GM21390 (cell line): ENCODE data around the gene PTMS.
A peak's percentile ranks its signal among the peaks of the same experiment; 100 is the strongest.

Experiments used
- ATAC-seq: cut with Tn5 transposase; IDR thresholded peaks from one replicate; pipeline ENCODE4 v1.9.1; 2021; ENCODE audit not compliant: unreplicated experiment

PTMS gene

GRCh38 chr12:6771509-6772330, 5.6 kb downstream of the PTMS start:
- ATAC-seq = no peak

DNA sequence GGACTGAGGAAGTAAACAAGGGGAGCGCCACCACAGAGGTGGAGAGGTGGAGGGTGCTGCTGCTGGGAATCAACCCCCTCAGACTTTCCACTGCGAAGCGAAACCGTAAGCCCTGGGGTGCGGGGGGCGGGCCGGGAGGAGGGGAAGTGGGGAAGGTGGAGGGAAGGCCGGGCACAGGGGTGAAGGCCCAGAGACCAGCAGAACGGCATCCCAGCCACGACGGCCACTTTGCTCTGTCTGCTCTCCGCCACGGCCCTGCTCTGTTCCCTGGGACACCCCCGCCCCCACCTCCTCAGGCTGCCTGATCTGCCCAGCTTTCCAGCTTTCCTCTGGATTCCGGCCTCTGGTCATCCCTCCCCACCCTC, 6.2 kb downstream of the PTMS start, which contains the start of gene LAG3:
Gene LAG3, plus strand, starts transcription at position 190 of the 365 bp plus-strand sequence. CDS start 333 bp downstream, outside the sequence.
- ATAC-seq = no peak

DNA sequence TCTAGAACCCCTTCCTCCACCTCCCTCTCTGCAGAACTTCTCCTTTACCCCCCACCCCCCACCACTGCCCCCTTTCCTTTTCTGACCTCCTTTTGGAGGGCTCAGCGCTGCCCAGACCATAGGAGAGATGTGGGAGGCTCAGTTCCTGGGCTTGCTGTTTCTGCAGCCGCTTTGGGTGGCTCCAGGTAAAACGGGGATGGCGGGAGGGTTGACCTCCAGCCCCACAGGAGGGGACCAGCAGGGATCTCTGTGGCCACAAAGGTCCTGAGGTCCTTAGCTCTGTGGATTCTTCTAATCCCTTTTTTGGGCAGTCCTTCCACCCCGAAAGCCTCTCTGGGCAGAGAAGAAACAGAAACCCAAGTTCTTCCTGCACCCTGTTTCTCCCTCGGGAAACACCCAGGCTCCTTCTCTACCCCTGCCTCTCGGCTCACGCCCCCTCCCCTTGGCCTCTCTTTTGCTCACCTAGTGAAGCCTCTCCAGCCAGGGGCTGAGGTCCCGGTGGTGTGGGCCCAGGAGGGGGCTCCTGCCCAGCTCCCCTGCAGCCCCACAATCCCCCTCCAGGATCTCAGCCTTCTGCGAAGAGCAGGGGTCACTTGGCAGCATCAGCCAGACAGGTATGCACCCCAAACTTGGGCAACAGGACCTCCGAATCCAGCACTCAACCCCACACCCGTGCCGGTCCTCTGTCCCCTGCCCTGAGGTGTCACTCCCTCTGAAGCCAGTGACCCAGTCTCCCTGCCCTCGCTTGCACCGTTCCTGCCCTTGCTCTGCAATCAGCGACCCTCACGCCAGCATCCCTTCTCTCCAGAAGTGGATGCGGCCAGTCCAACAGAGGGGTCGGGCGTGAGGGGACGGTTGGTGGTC, 6.8 kb downstream of the PTMS start:
- no peak for ATAC-seq

DNA sequence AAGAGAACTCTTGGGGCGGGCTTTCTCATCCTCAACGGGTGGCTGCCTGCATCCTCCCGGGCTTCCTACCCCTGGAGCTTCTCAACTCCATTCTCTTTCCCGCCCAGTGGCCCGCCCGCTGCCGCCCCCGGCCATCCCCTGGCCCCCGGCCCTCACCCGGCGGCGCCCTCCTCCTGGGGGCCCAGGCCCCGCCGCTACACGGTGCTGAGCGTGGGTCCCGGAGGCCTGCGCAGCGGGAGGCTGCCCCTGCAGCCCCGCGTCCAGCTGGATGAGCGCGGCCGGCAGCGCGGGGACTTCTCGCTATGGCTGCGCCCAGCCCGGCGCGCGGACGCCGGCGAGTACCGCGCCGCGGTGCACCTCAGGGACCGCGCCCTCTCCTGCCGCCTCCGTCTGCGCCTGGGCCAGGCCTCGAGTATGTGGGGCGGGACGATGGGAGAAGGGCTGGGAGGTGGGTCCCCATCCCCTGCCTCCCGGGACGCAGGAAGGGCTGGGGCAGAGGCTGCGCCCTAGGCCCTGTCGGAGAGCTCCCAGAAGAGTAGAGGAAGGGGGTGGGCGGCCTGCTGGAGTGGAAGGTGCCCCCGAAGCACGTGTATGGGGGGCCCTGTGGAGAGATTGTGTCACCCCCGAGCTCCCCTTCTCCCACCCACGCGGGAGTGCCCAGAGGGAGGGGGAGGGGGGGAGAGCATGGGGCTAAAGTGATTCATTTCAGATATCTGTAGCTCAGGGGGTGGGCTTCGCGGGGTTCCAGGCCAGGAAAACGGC, 7.6 kb downstream of the PTMS start:
- no peak for ATAC-seq

- ATAC-seq = no peak
These were observed 8.4 kb downstream of the PTMS start for GRCh38 chr12:6774499-6775062.

GRCh38 chr12:6775185-6776174, 9.3 kb downstream of the PTMS start:
- no peak for ATAC-seq

GRCh38 chr12:6777386-6777785, 11.2 kb downstream of the PTMS start:
- no peak for ATAC-seq

GRCh38 chr12:6778217-6778573, 12.0 kb downstream of the PTMS start:
- ATAC-seq = no peak

GRCh38 chr12:6778574-6779550, 12.7 kb downstream of the PTMS start:
- peak; percentile 74 for ATAC-seq

DNA sequence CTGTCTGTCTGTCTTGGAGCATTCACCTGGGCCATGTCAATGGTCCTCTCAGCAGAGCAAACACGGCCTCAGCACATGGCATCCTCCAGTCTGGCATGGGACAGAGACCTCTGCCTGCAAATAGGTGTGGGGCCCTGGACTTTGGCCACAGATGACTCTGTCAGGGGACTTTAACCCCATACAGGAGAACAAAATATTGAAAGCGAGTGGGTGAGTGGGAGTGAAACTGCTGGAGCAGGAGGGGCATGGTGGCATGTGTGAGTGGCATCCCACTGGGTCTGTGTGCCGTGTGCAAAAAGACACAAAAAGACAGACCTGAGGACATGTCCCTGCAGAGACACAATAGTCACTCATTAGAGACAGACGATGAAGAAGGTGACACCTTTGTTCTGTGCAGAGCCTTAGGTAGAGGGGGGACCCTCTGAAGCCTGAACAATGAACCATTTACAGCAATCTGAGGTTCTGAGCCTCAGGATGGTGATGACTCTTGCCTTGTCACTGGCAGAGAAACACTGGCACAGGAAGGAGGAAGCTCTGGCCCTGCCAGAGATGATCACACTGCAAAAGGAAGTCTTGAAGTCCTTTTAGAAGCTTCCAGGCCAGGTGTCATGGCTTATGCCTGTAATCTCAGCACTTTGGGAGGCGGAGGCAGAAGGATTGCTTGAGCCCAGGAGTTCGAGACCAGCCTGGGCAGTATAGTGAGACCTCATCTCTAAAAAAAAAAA, 13.7 kb downstream of the PTMS start:
- ATAC-seq = no peak

DNA sequence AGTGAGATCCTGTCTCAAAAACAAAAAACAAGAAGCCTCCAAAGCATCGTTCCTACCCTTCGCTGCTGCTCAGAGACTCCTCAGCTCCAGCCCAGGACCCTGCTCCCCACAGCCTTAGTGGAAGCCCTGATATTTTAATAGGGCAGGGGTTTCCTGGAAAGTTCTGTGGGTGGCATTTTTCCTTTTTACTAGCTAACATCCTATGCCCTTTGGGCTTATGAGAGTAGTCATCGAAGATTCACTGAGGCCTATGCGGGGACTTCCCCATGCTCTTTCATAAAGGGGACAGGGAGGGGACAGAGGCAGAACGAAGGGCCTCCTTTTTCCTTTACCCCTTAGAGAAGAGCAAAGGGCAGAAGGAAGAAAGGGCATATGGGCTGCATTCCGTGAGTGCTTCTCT, 14.4 kb downstream of the PTMS start:
- ATAC-seq = no peak

GRCh38 chr12:6782119-6782518, 16.0 kb downstream of the PTMS start:
- ATAC-seq = no peak

GRCh38 chr12:6782850-6783566, 16.8 kb downstream of the PTMS start:
- ATAC-seq = no peak

DNA sequence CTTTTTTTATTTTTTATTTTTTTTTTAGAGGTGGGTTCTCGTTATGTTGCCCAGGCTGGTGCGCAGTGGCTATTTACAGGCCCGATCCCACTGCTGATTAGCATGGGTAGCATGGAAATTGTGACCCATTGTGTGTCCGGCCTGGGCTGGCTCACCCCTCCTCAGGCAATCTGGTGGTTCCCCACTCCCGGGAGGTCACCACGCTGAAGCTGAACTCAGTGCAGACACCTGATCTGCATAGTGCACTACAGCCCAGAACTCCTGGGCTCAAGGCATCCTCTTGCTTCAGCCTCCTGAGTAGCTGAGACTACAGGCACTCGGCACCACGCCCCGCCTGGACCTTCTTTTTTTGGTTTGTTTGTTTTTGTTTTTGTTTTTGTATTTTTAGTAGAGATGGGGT, 17.7 kb downstream of the PTMS start:
- ATAC-seq = no peak

DNA sequence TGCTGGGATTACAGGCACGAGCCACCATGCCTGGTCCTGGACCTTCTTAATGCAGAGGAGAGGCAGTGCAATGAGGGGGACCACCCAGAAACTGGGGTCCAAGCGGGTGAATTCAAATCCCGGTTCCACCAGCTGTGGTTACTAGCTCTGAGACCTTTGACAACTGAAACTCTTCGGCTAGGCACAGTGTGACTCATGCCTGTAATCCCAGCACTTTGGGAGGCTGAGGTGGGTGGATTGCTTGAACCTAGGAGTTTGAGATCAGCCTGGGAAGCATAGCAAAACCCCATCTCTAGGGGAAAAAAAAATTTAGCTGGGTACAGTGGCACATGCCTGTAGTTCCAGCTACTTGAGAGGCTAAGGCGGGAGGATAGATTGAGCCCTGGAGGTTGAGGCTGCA, 18.1 kb downstream of the PTMS start:
- ATAC-seq = no peak

- ATAC-seq = no peak
These were observed 18.6 kb downstream of the PTMS start for GRCh38 chr12:6784761-6785160.

DNA sequence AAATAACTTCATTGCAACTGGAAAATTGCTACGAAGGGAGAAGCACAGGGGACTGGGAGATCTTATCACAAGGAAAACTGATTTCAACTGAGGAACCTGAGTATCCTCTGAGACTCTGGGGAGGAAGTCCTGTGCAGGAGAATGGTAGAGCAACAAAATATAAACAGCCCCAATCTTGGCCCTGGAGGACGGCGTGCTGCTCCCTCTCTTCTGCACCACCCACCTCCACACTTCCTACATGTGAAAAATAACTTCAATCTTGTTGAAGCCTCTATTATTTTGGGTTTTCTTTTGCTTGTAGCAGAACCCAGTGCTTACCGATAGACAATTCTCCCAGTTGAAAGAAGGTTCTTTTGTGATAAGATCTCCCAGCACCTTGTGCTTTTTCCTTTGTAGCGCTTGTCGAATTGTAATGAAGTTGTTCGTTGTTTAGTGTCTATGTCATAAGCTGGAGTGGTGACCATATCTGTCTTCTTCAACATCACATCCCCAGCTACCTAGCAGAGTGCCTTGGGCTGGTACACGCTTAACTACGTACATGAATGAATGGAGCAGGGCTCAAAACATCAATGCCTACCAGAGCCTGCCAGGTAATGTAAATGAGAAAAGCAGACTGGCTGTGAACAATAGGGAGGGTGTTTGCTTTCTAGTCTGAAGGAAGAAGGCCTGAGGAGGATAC, 20.4 kb downstream of the PTMS start:
- no peak for ATAC-seq
